ENCODE data around the gene SLC46A2. TPM values are rescaled to one million over a fixed set of nuclear protein-coding genes. Genes with fewer than 3 reads are reported as not detected.

Gene SLC46A2
- total RNA-seq, 3 donors from 2014 or later (not counting 1 experiment from before 2014, with no cell fraction given) = 0.18 to 0.64 (median 0.23) TPM

- Histone ChIP-seq H3K27me3 (ENCODE audit: control insufficient read depth, insufficient read depth, low read length) (no peaks in the 10 kb centered on the region), H3K4me1 (ENCODE audit: control insufficient read depth, insufficient read depth, low read length) (peaks cover 11% of the 10 kb centered on the region), H3K27ac (ENCODE audit: low read length) (no peak overlapping the region), H3K4me3 (ENCODE audit: low read length) (no peak overlapping the region), H3K36me3 (ENCODE audit: control insufficient read depth, insufficient read depth, low read length) (peaks cover 7% of the 10 kb centered on the region), H3K9me3 (ENCODE audit: control insufficient read depth, insufficient read depth, low read length) (no peaks in the 10 kb centered on the region)
- H3K9me3 Mint-ChIP-seq = no peaks in the 10 kb centered on the region
- intact Hi-C loops (cut with micrococcal nuclease) = no loop called here
- H3K4me1 Mint-ChIP-seq = peaks cover 0 to 11% of the 10 kb centered on the region in 2 donors
- ATAC-seq (no peak), DNase-seq (no peak)
- H3K27me3 Mint-ChIP-seq (ENCODE audit: low read depth in 2 of 2) = no peaks in the 10 kb centered on the region
- no peak overlapping the region for H3K27ac Mint-ChIP-seq
- TF ChIP-seq, protein P1, sequence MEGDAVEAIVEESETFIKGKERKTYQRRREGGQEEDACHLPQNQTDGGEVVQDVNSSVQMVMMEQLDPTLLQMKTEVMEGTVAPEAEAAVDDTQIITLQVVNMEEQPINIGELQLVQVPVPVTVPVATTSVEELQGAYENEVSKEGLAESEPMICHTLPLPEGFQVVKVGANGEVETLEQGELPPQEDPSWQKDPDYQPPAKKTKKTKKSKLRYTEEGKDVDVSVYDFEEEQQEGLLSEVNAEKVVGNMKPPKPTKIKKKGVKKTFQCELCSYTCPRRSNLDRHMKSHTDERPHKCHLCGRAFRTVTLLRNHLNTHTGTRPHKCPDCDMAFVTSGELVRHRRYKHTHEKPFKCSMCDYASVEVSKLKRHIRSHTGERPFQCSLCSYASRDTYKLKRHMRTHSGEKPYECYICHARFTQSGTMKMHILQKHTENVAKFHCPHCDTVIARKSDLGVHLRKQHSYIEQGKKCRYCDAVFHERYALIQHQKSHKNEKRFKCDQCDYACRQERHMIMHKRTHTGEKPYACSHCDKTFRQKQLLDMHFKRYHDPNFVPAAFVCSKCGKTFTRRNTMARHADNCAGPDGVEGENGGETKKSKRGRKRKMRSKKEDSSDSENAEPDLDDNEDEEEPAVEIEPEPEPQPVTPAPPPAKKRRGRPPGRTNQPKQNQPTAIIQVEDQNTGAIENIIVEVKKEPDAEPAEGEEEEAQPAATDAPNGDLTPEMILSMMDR (IDR thresholded peaks at IDR 0.05) = no peak
- no peaks in the 10 kb centered on the region for H3K36me3 Mint-ChIP-seq
- 96% methylated on average over 6 of the region's 6 CpGs for WGBS (ENCODE audit: insufficient coverage)
- no peak overlapping the region for H3K4me3 Mint-ChIP-seq
Observed at GRCh38 chr9:112850840-112851239, 39.8 kb downstream of the SLC46A2 start.

DNA sequence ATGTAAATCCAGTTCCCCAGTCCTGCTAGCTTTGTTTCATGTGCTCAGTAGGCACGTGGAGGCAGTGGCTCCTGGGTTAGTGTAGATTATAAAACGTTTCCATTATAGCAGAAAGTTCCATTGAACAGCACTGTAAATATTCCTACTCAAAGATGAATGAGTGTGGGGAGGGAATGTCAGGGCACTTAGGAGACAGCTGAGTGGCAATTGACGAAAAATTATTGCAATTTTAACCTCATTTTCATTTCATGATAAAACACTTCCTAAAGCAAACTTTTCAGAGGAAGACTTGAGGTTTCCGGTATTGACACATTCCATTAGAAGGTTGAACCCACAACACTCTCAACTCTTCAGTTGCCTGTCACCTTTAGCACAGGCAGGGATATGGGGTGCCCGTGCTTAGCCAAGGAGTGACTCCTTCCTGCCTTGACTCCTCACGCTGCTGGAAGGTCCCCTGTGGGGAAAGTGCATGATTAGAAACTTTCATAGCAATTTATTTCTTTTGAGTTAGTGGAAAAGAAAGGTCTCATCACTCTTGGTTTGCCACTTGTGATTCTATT lies 41.2 kb downstream of the SLC46A2 start:
- Mint-ChIP-seq H3K36me3 (no peaks in the 10 kb centered on the region), H3K4me1 (peaks cover 6 to 18% of the 10 kb centered on the region in 2 donors), H3K9me3 (no peaks in the 10 kb centered on the region), H3K27me3 (ENCODE audit: low read depth in 2 of 2) (no peaks in the 10 kb centered on the region), H3K27ac (no peak overlapping the region), H3K4me3 (no peak overlapping the region)
- Histone ChIP-seq H3K4me1 (ENCODE audit: control insufficient read depth, insufficient read depth, low read length) (peaks cover 14% of the 10 kb centered on the region), H3K9me3 (ENCODE audit: control insufficient read depth, insufficient read depth, low read length) (no peaks in the 10 kb centered on the region), H3K27ac (ENCODE audit: low read length) (no peak overlapping the region), H3K36me3 (ENCODE audit: control insufficient read depth, insufficient read depth, low read length) (peaks cover 7% of the 10 kb centered on the region), H3K4me3 (ENCODE audit: low read length) (no peak overlapping the region), H3K27me3 (ENCODE audit: control insufficient read depth, insufficient read depth, low read length) (no peaks in the 10 kb centered on the region)
- 77% methylated on average over 4 of the region's 6 CpGs for WGBS (ENCODE audit: insufficient coverage)
- TF ChIP-seq, protein P1 (IDR thresholded peaks at IDR 0.05) = no peak
- no peak for ATAC-seq
- intact Hi-C loops (cut with micrococcal nuclease) = no loop called here
- DNase-seq = no peak

DNA sequence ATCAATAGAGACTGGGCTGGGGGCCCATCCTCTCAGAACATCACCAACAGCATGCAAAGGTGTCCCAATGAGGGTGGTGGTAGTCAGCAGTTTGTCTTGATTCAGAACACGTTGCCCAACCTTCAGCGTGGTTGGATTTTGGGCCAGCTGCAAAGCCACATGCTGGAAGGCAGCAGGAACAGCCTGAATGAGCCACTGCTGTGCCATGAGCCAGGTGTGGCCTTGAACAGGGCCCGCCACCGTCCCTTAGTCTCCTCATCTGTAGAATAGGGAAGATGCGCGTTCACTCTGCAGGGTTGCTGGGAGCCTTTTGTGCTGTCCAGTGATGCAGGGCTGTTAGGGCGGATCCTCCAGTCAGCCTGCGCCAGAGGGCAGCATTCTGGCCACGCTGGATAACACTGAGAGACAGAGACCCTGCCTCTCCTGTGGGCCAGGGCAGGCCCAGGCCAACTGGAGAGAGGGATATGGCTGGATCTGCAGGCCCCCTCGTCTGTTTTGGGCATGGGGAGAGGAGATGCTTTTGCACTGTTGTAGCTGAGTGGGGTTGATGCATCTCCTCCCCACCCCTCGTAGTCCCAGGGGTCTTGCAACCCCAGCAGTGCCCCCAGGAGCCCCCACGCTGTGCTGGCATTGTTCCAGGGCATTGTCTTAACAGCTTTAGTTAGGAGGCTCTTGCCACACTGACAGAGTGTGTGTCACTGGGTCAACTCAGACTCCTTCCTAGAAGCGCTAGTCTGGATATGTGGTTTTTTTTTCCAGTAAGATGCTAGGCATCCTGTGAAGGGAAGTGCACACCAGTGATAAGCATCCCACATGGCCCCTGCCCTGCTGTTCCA lies 42.1 kb downstream of the SLC46A2 start:
- no peak overlapping the region for H3K27ac Mint-ChIP-seq
- H3K36me3 Mint-ChIP-seq = no peaks in the 10 kb centered on the region
- DNase-seq (no peak), ATAC-seq (no peak)
- H3K4me1 ChIP-seq (ENCODE audit: control insufficient read depth, insufficient read depth, low read length) = peaks cover 14% of the 10 kb centered on the region
- no peaks in the 10 kb centered on the region for H3K9me3 Mint-ChIP-seq
- peaks cover 7% of the 10 kb centered on the region for H3K36me3 ChIP-seq (ENCODE audit: control insufficient read depth, insufficient read depth, low read length)
- intact Hi-C loops (cut with micrococcal nuclease) = no loop called here
- H3K4me3 Mint-ChIP-seq = no peak overlapping the region
- no peaks in the 10 kb centered on the region for H3K9me3 ChIP-seq (ENCODE audit: control insufficient read depth, insufficient read depth, low read length)
- 85% methylated on average over 13 of the region's 13 CpGs for WGBS (ENCODE audit: insufficient coverage)
- TF ChIP-seq, protein P1 (IDR thresholded peaks at IDR 0.05) = no peak
- no peak overlapping the region for H3K27ac ChIP-seq (ENCODE audit: low read length)
- no peaks in the 10 kb centered on the region for H3K27me3 ChIP-seq (ENCODE audit: control insufficient read depth, insufficient read depth, low read length)
- H3K4me3 ChIP-seq (ENCODE audit: low read length) = no peak overlapping the region
- H3K27me3 Mint-ChIP-seq (ENCODE audit: low read depth in 2 of 2) = peaks cover 0 to 2% of the 10 kb centered on the region in 2 donors
- peaks cover 10 to 26% of the 10 kb centered on the region in 2 donors for H3K4me1 Mint-ChIP-seq

Measured in natural killer cell (primary cell).